Renal cortex interstitium (tissue), 11 donors: Measurements from ENCODE around the gene MAMDC4. TPM values are rescaled to one million over a fixed set of nuclear protein-coding genes. Genes with fewer than 3 reads are reported as not detected.
A peak's percentile ranks its signal among the peaks of the same experiment; 100 is the strongest.

Experiments used
- DNase-seq, 11 donors: peaks; one replicate each; pipeline ENCODE4 v3.0.0-alpha.2; 2013; ENCODE audit warnings: low read depth in 9 of 11, low spot score in 4 of 11; ENCODE audit errors: extremely low read depth in 1 of 11
- polyA plus RNA-seq, 3 donors: library from polyadenylated mRNA; unstranded; fragments of 120-200 nt; gene quantifications; one replicate each; pipeline ENCODE4 v1.2.1, GENCODE V29; 2013; ENCODE audit not compliant: insufficient read length in 3 of 3

The MAMDC4 gene
- polyA plus RNA-seq, 3 donors: 4.8 to 10.9 (median 9.9) TPM

- no peak for DNase-seq
Observed at GRCh38 chr9:136901516-136902258, 49.5 kb downstream of the MAMDC4 start.

GRCh38 chr9:136902259-136902821, 50.2 kb downstream of the MAMDC4 start:
- DNase-seq: peak in 1 of 11 donors; percentile 8

- no peak for DNase-seq
Observed at GRCh38 chr9:136903041-136903554, 51.0 kb downstream of the MAMDC4 start.

GRCh38 chr9:136906266-136906665, 54.1 kb downstream of the MAMDC4 start:
- DNase-seq: no peak

GRCh38 chr9:136907011-136907914, 55.1 kb downstream of the MAMDC4 start:
- DNase-seq: no peak

Other genes starting within 250 kb of the MAMDC4 start
- 10 to 100 TPM; 43.8 to 79.8 (median 74.3) TPM for gene EGFL7, start 189.4 kb upstream of the MAMDC4 start, polyA plus RNA-seq
- 10 to 100 TPM; 31.5 to 51.9 (median 50.0) TPM for gene AGPAT2, start 164.9 kb upstream of the MAMDC4 start, polyA plus RNA-seq
- 10 to 100 TPM; 27.0 to 41.9 (median 38.8) TPM for gene DIPK1B, start 139.8 kb upstream of the MAMDC4 start, polyA plus RNA-seq
- gene LCN10, start 109.4 kb upstream of the MAMDC4 start, polyA plus RNA-seq: 1 to 10 TPM in 2 of 3 donors, under 1 TPM in 1; 0.95 to 2.8 (median 2.5) TPM
- not detected for gene LCN6, start 103.8 kb upstream of the MAMDC4 start, polyA plus RNA-seq
- gene LCN8, start 94.1 kb upstream of the MAMDC4 start, polyA plus RNA-seq: under 1 TPM in 2 of 3 donors, not detected in 1; 0.14 to 0.26 TPM
- under 1 TPM in 2 of 3 donors, not detected in 1; 0.06 to 0.16 TPM for gene LCN15, start 87.8 kb upstream of the MAMDC4 start, polyA plus RNA-seq
- gene TMEM141, start 61.0 kb upstream of the MAMDC4 start, polyA plus RNA-seq: 10 to 100 TPM; 53.5 to 81.8 (median 70.3) TPM
- gene CCDC183, start 56.0 kb upstream of the MAMDC4 start, polyA plus RNA-seq: 1 to 10 TPM; 3.1 to 7.4 (median 5.8) TPM
- 10 to 100 TPM; 59.2 to 79.6 (median 70.5) TPM for gene RABL6, start 44.4 kb upstream of the MAMDC4 start, polyA plus RNA-seq
- 1 to 10 TPM in 2 of 3 donors, under 1 TPM in 1; 0.64 to 1.7 (median 1.5) TPM for gene AJM1, start 9.9 kb upstream of the MAMDC4 start, polyA plus RNA-seq
- 100 to 1,000 TPM in 1 of 3 donors, 10 to 100 TPM in 2; 63.4 to 111 (median 93.7) TPM for gene PHPT1, start 2.9 kb upstream of the MAMDC4 start, polyA plus RNA-seq
- 100 to 1,000 TPM; 322 to 427 (median 394) TPM for gene EDF1, start 14.0 kb downstream of the MAMDC4 start, polyA plus RNA-seq
- 10 to 100 TPM; 10.2 to 15.9 (median 14.7) TPM for gene TRAF2, start 34.2 kb downstream of the MAMDC4 start, polyA plus RNA-seq
- 10 to 100 TPM; 33.7 to 58.7 (median 54.3) TPM for gene FBXW5, start 92.4 kb downstream of the MAMDC4 start, polyA plus RNA-seq
- 1 to 10 TPM in 1 of 3 donors, under 1 TPM in 2; 0.44 to 1.4 (median 0.57) TPM for gene C8G, start 92.9 kb downstream of the MAMDC4 start, polyA plus RNA-seq
- gene LCN12, start 99.9 kb downstream of the MAMDC4 start, polyA plus RNA-seq: 10 to 100 TPM; 17.8 to 47.3 (median 24.5) TPM
- 100 to 1,000 TPM in 1 of 3 donors, 10 to 100 TPM in 2; 42.1 to 113 (median 66.3) TPM for gene PTGDS, start 125.2 kb downstream of the MAMDC4 start, polyA plus RNA-seq
- gene LCNL1, start 130.6 kb downstream of the MAMDC4 start, polyA plus RNA-seq: under 1 TPM; 0.14 to 0.40 (median 0.39) TPM
- 10 to 100 TPM; 23.7 to 40.2 (median 39.3) TPM for gene PAXX, start 140.1 kb downstream of the MAMDC4 start, polyA plus RNA-seq
- gene CLIC3, start 144.2 kb downstream of the MAMDC4 start, polyA plus RNA-seq: under 1 TPM; 0.37 to 0.75 (median 0.39) TPM
- gene ABCA2, start 175.9 kb downstream of the MAMDC4 start, polyA plus RNA-seq: 10 to 100 TPM; 43.4 to 66.6 (median 61.6) TPM
- gene FUT7, start 179.7 kb downstream of the MAMDC4 start, polyA plus RNA-seq: under 1 TPM; 0.07 to 0.15 (median 0.12) TPM
- gene NPDC1, start 193.8 kb downstream of the MAMDC4 start, polyA plus RNA-seq: 10 to 100 TPM; 12.9 to 38.4 (median 31.5) TPM
- 1 to 10 TPM; 4.3 to 5.3 (median 4.7) TPM for gene ENTPD2, start 201.7 kb downstream of the MAMDC4 start, polyA plus RNA-seq
- 1 to 10 TPM; 6.6 to 9.2 (median 6.8) TPM for gene SAPCD2, start 218.2 kb downstream of the MAMDC4 start, polyA plus RNA-seq
- gene UAP1L1, start 225.2 kb downstream of the MAMDC4 start, polyA plus RNA-seq: 1 to 10 TPM; 4.9 to 9.2 (median 5.7) TPM
- gene MAN1B1, start 234.6 kb downstream of the MAMDC4 start, polyA plus RNA-seq: 10 to 100 TPM; 46.1 to 62.1 (median 55.3) TPM